ENCODE results near the gene SEMA3D. TPM values are rescaled to one million over a fixed set of nuclear protein-coding genes. Genes with fewer than 3 reads are reported as not detected.

The SEMA3D gene
- total RNA-seq, 1 donor from 2014 or later: 9.1 TPM

DNA sequence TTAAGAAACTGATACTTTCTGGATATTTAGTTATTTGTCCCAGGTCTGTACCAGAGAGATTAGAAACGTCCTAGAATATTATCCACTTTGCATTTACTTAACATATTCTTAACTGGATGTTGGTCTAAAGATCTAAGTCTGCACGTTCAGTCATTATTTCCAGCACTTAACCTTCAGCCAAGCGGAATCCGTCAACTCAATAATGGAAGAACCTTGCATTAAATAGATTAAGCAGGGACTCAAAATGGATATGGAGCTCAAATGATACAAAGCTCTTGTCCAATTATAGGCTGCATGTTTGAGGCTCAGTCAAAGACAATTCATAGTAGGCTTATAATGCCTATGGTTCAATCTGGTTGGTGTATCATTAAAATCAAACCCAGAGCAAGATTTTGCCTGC, 162.9 kb downstream of the SEMA3D start:
- H3K9ac ChIP-seq (ENCODE audit: low read length): no peak overlapping the region
- H3K36me3 ChIP-seq (ENCODE audit: insufficient read depth, low read length): no peaks in the 10 kb centered on the region
- Mint-ChIP-seq H3K27ac (ENCODE audit: unreplicated experiment) (no peak overlapping the region), H3K9me3 (ENCODE audit: unreplicated experiment) (no peaks in the 10 kb centered on the region), H3K27me3 (ENCODE audit: low read depth, unreplicated experiment) (no peaks in the 10 kb centered on the region), H3K4me3 (ENCODE audit: unreplicated experiment) (no peak overlapping the region), H3K36me3 (ENCODE audit: low read depth, unreplicated experiment) (no peaks in the 10 kb centered on the region), H3K4me1 (ENCODE audit: low read depth, unreplicated experiment) (peaks cover 12% of the 10 kb centered on the region)
- H3K79me2 ChIP-seq (ENCODE audit: insufficient read depth, low read length): no peaks in the 10 kb centered on the region
- no peaks in the 10 kb centered on the region for H3K9me3 ChIP-seq (ENCODE audit: insufficient read depth, low read depth, low read length)
- FAIRE-seq (no peak), DNase-seq (ENCODE audit: low read depth) (no peak)
- H3K4me2 ChIP-seq (ENCODE audit: low read length): no peak overlapping the region
- H4K20me1 ChIP-seq (ENCODE audit: insufficient read depth, low read length): no peaks in the 10 kb centered on the region
- no peak overlapping the region for H3K27ac ChIP-seq (ENCODE audit: low read depth, low read length)
- H3K4me3 ChIP-seq (ENCODE audit: insufficient read depth, low read depth, low read length): no peak overlapping the region
- H3K27me3 ChIP-seq (ENCODE audit: insufficient read depth, low read length): no peaks in the 10 kb centered on the region
- H2AFZ ChIP-seq (ENCODE audit: low read depth, low read length): no peak overlapping the region
- TF ChIP-seq, protein P1, sequence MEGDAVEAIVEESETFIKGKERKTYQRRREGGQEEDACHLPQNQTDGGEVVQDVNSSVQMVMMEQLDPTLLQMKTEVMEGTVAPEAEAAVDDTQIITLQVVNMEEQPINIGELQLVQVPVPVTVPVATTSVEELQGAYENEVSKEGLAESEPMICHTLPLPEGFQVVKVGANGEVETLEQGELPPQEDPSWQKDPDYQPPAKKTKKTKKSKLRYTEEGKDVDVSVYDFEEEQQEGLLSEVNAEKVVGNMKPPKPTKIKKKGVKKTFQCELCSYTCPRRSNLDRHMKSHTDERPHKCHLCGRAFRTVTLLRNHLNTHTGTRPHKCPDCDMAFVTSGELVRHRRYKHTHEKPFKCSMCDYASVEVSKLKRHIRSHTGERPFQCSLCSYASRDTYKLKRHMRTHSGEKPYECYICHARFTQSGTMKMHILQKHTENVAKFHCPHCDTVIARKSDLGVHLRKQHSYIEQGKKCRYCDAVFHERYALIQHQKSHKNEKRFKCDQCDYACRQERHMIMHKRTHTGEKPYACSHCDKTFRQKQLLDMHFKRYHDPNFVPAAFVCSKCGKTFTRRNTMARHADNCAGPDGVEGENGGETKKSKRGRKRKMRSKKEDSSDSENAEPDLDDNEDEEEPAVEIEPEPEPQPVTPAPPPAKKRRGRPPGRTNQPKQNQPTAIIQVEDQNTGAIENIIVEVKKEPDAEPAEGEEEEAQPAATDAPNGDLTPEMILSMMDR (IDR thresholded peaks at IDR 0.05; ENCODE audit: insufficient read depth, low read depth, low read length): no peak
- no peak for TF ChIP-seq EZH2 (IDR thresholded peaks at IDR 0.05; ENCODE audit: insufficient read depth, low read length)
- H3K4me1 ChIP-seq (ENCODE audit: insufficient read depth, low read length): peaks cover 12% of the 10 kb centered on the region

DNA sequence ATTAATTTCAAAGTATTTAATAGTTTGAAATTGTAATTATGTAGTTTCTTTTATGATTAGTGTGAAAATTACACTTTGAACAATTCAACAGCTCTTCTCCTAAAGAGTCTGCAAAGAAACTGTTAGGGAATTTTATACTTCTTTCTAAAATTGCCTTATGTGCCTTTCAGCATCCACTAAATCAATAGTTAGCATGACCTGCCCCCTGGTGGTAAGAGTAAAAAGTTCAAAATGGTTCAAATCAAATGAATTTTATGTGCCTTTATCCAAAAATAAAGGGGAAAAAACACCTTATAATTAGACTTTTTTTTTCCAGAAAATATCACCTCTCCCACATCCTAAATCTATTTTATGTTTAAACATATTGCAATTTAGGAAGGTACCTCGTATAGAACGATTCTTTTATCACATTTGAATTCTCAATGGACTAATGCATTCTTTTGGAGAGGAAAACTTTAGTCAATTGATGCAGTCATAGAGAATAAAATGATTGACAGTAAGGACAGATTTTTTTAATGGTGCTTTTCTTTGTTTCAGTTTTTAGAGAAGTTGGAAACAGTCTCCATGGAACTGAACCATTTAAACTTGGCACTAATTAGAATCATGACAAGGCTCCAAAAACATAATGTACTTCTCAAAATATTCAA, 163.7 kb downstream of the SEMA3D start:
- DNase-seq (ENCODE audit: low read depth) (peak; percentile 15), FAIRE-seq (peak; percentile 87)
- H3K27ac Mint-ChIP-seq (ENCODE audit: unreplicated experiment): no peak overlapping the region
- H3K4me2 ChIP-seq (ENCODE audit: low read length): no peak overlapping the region
- H3K36me3 Mint-ChIP-seq (ENCODE audit: low read depth, unreplicated experiment): no peaks in the 10 kb centered on the region
- no peak overlapping the region for H3K4me3 Mint-ChIP-seq (ENCODE audit: unreplicated experiment)
- H3K9ac ChIP-seq (ENCODE audit: low read length): no peak overlapping the region
- H3K4me3 ChIP-seq (ENCODE audit: insufficient read depth, low read depth, low read length): no peak overlapping the region
- H3K9me3 Mint-ChIP-seq (ENCODE audit: unreplicated experiment): no peaks in the 10 kb centered on the region
- no peaks in the 10 kb centered on the region for H3K9me3 ChIP-seq (ENCODE audit: insufficient read depth, low read depth, low read length)
- no peaks in the 10 kb centered on the region for H3K27me3 Mint-ChIP-seq (ENCODE audit: low read depth, unreplicated experiment)
- H3K36me3 ChIP-seq (ENCODE audit: insufficient read depth, low read length): no peaks in the 10 kb centered on the region
- no peak overlapping the region for H2AFZ ChIP-seq (ENCODE audit: low read depth, low read length)
- no peaks in the 10 kb centered on the region for H4K20me1 ChIP-seq (ENCODE audit: insufficient read depth, low read length)
- H3K27ac ChIP-seq (ENCODE audit: low read depth, low read length): no peak overlapping the region
- H3K79me2 ChIP-seq (ENCODE audit: insufficient read depth, low read length): no peaks in the 10 kb centered on the region
- H3K4me1 ChIP-seq (ENCODE audit: insufficient read depth, low read length): peaks cover 12% of the 10 kb centered on the region
- H3K4me1 Mint-ChIP-seq (ENCODE audit: low read depth, unreplicated experiment): peaks cover 12% of the 10 kb centered on the region
- TF ChIP-seq, protein P1 (IDR thresholded peaks at IDR 0.05; ENCODE audit: insufficient read depth, low read depth, low read length): peak; percentile 57
- TF ChIP-seq EZH2 (IDR thresholded peaks at IDR 0.05; ENCODE audit: insufficient read depth, low read length): no peak
- H3K27me3 ChIP-seq (ENCODE audit: insufficient read depth, low read length): no peaks in the 10 kb centered on the region

DNA sequence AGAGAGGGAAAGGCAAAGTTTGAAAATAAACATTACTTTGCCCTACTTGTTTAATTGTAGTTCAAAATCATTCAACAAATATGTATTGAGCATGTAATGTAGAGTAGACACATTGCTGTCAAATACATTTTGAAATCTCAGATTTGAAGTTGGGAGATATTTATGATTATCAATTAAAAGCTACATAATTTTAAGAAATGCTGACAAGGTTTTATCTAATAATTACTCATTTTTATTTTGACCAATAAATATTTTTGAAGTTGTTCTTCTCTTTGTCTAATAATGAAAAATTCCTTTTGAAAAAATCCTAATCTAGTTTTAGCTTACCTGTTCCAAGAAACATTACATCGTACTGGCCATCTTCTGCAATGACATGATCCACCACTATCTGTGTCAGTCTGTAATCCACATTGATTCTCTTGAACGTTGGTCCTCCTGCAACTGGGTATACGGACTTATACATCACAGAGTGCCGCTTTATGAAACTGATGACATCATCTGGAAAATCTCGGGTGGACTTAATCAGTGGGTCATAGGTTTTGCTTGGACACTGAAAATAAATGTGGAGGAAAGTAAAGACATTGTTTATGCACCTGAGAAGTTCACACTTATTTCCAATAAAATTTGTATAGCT, 164.7 kb downstream of the SEMA3D start:
- Histone ChIP-seq H3K4me1 (ENCODE audit: insufficient read depth, low read length) (peaks cover 12% of the 10 kb centered on the region), H4K20me1 (ENCODE audit: insufficient read depth, low read length) (no peaks in the 10 kb centered on the region), H3K36me3 (ENCODE audit: insufficient read depth, low read length) (no peaks in the 10 kb centered on the region), H3K9me3 (ENCODE audit: insufficient read depth, low read depth, low read length) (no peaks in the 10 kb centered on the region), H3K79me2 (ENCODE audit: insufficient read depth, low read length) (no peaks in the 10 kb centered on the region), H3K4me3 (ENCODE audit: insufficient read depth, low read depth, low read length) (no peak overlapping the region), H3K9ac (ENCODE audit: low read length) (no peak overlapping the region), H3K4me2 (ENCODE audit: low read length) (no peak overlapping the region), H3K27ac (ENCODE audit: low read depth, low read length) (no peak overlapping the region), H2AFZ (ENCODE audit: low read depth, low read length) (no peak overlapping the region), H3K27me3 (ENCODE audit: insufficient read depth, low read length) (no peaks in the 10 kb centered on the region)
- no peak overlapping the region for H3K4me3 Mint-ChIP-seq (ENCODE audit: unreplicated experiment)
- FAIRE-seq: peak; percentile 20
- no peaks in the 10 kb centered on the region for H3K36me3 Mint-ChIP-seq (ENCODE audit: low read depth, unreplicated experiment)
- no peak for DNase-seq (ENCODE audit: low read depth)
- no peaks in the 10 kb centered on the region for H3K27me3 Mint-ChIP-seq (ENCODE audit: low read depth, unreplicated experiment)
- peaks cover 12% of the 10 kb centered on the region for H3K4me1 Mint-ChIP-seq (ENCODE audit: low read depth, unreplicated experiment)
- H3K27ac Mint-ChIP-seq (ENCODE audit: unreplicated experiment): no peak overlapping the region
- no peak for TF ChIP-seq EZH2 (IDR thresholded peaks at IDR 0.05; ENCODE audit: insufficient read depth, low read length)
- TF ChIP-seq, protein P1 (IDR thresholded peaks at IDR 0.05; ENCODE audit: insufficient read depth, low read depth, low read length): no peak
- no peaks in the 10 kb centered on the region for H3K9me3 Mint-ChIP-seq (ENCODE audit: unreplicated experiment)
